HG03460 (cell line): Measurements from ENCODE around the gene OR8K5.
"Not testable (repeated sequence)": the region's sequence is repeated elsewhere in the genome, so short reads cannot be mapped to it uniquely, and the experiment has no call there.

ENCODE experiments used
- ATAC-seq: cut with Tn5 transposase; IDR thresholded peaks from one replicate; pipeline ENCODE4 v1.9.1; 2021; ENCODE audit not compliant: unreplicated experiment

The OR8K5 gene

GRCh38 chr11:56160217-56160616, at the start of gene OR8K5:
Gene OR8K5 (minus strand): TSS chr11:56160317. CDS start chr11:56160317, 0 bp downstream.
- no peak for ATAC-seq

- no peak for ATAC-seq
These were observed 47.7 kb upstream of the OR8K5 start for GRCh38 chr11:56207790-56208189.

- ATAC-seq: no peak
These were observed 37.2 kb upstream of the OR8K5 start for GRCh38 chr11:56197367-56197766.

- ATAC-seq: no peak
These were observed 36.6 kb upstream of the OR8K5 start for GRCh38 chr11:56196705-56197104.

GRCh38 chr11:56188602-56189001, 28.5 kb upstream of the OR8K5 start:
- ATAC-seq: no peak

- no peak for ATAC-seq
These were observed 23.3 kb upstream of the OR8K5 start for GRCh38 chr11:56183459-56183858.

GRCh38 chr11:56176318-56176717, 16.2 kb upstream of the OR8K5 start, which contains the start of gene OR5J2:
Gene OR5J2 (plus strand): TSS chr11:56176618. CDS start chr11:56176618, 0 bp downstream.
- no peak for ATAC-seq

GRCh38 chr11:56172256-56172830, 12.2 kb upstream of the OR8K5 start:
- ATAC-seq: no peak

- no peak for ATAC-seq
These were observed 3.7 kb upstream of the OR8K5 start for GRCh38 chr11:56163804-56164203.

- ATAC-seq: no peak
These were observed 7.8 kb downstream of the OR8K5 start for GRCh38 chr11:56152333-56152732.

GRCh38 chr11:56151376-56151775, 8.7 kb downstream of the OR8K5 start:
- no peak for ATAC-seq

GRCh38 chr11:56143681-56144080, 16.4 kb downstream of the OR8K5 start:
- ATAC-seq: not testable (repeated sequence)

- ATAC-seq: no peak
These were observed 19.9 kb downstream of the OR8K5 start, which contains the start of gene OR8J3 for GRCh38 chr11:56140151-56140661. Gene OR8J3 (minus strand): TSS chr11:56140201. CDS start chr11:56137718, 2,483 bp downstream.

GRCh38 chr11:56122073-56122472, 38.0 kb downstream of the OR8K5 start, which contains the start of gene OR8H3:
Gene OR8H3 (plus strand): TSS chr11:56122373. CDS start chr11:56122373, 0 bp downstream.
- ATAC-seq: no peak
